Esophagus squamous epithelium (tissue), 4 donors: ENCODE results near the gene IFIT3.

Experiments used
- CTCF ChIP-seq, 6 experiments: fragments of 450-650 bp in 4 of 6; fragments of 200-600 bp in 2 of 6; sonication (generic) in 2 of 6; IDR thresholded peaks; one replicate each; pipeline ENCODE4 v1.5.1; 2016 to 2019; ENCODE audit warnings: antibody characterized with exemption in 6 of 6, mild to moderate bottlenecking in 4 of 6, moderate library complexity in 4 of 6
- POLR2A ChIP-seq, 4 donors: fragments of 450-650 bp; IDR thresholded peaks; one replicate each; pipeline ENCODE4 v1.6.1; 2017; ENCODE audit warnings: antibody characterized with exemption in 4 of 4, mild to moderate bottlenecking in 4 of 4, moderate library complexity in 3 of 4

GRCh38 chr10:89348975-89349374, 21.2 kb downstream of the IFIT3 start:
- TF ChIP-seq CTCF (IDR thresholded peaks at IDR 0.05) (no peak), POLR2A (IDR thresholded peaks at IDR 0.05) (no peak)
